SK-N-SH treated with all-trans-retinoic acid at 6 μM for 48 hours (cell line): ENCODE results near the gene CEACAM21.

Source experiments
- CREB5 ChIP-seq: fragments of 250-450 bp; sonication (Bioruptor Pico); IDR thresholded peaks from 2 replicates; pipeline ENCODE4 v1.5.1; 2020; ENCODE audit warnings: low read depth, mild to moderate bottlenecking, moderate library complexity
- CSDC2 ChIP-seq: fragments of 250-450 bp; sonication (Bioruptor Pico); IDR thresholded peaks from 2 replicates; pipeline ENCODE4 v1.5.0; 2020; ENCODE audit warnings: mild to moderate bottlenecking, moderate library complexity
- OSR1 ChIP-seq: fragments of 250-450 bp; sonication (Bioruptor Pico); IDR thresholded peaks from 2 replicates; pipeline ENCODE4 v1.8.0; 2022; ENCODE audit warnings: moderate library complexity, mild to moderate bottlenecking, inconsistent platforms
- PATZ1 ChIP-seq: fragments of 250-450 bp; sonication (Bioruptor Pico); IDR thresholded peaks from 2 replicates; pipeline ENCODE4 v1.8.0; 2020; ENCODE audit warnings: mild to moderate bottlenecking, moderate library complexity, borderline replicate concordance
- POU6F1 ChIP-seq: fragments of 250-450 bp; sonication (Bioruptor Pico); IDR thresholded peaks from 2 replicates; pipeline ENCODE4 v1.8.0; 2021; ENCODE audit warnings: low read depth, mild to moderate bottlenecking, moderate library complexity, borderline replicate concordance
- RARB ChIP-seq: fragments of 250-450 bp; sonication (Bioruptor Pico); IDR thresholded peaks from 2 replicates; pipeline ENCODE4 v1.8.0; 2021; ENCODE audit warnings: mild to moderate bottlenecking, moderate library complexity
- TSHZ2 ChIP-seq: fragments of 250-450 bp; sonication (Bioruptor Pico); IDR thresholded peaks from 2 replicates; pipeline ENCODE4 v1.5.0; 2020; ENCODE audit warnings: mild to moderate bottlenecking, moderate library complexity
- ZFP3 ChIP-seq: fragments of 250-450 bp; sonication (Bioruptor Pico); IDR thresholded peaks from 2 replicates; pipeline ENCODE4 v1.5.0; 2020; ENCODE audit warnings: mild to moderate bottlenecking, moderate library complexity
- ZNF565 ChIP-seq: fragments of 450-650 bp; formaldehyde crosslinking; conservative IDR thresholded peaks from 2 replicates; pipeline ENCODE4 v1.5.0; 2020; ENCODE audit warnings: low read depth, mild to moderate bottlenecking, moderate library complexity
- ZNF70 ChIP-seq: fragments of 450-650 bp; formaldehyde crosslinking; IDR thresholded peaks from 2 replicates; pipeline ENCODE4 v1.5.0; 2020; ENCODE audit warnings: mild to moderate bottlenecking, moderate library complexity
- ZNF8 ChIP-seq: fragments of 450-650 bp; formaldehyde crosslinking; IDR thresholded peaks from 2 replicates; pipeline ENCODE4 v1.5.0; 2020; ENCODE audit warnings: mild to moderate bottlenecking, moderate library complexity

GRCh38 chr19:41548047-41548446 is 27.9 kb upstream of the CEACAM21 start:
- TF ChIP-seq ZFP3 (CRISPR knock-in tag) (no peak), ZNF70 (no peak), CSDC2 (CRISPR knock-in tag) (no peak), POU6F1 (CRISPR knock-in tag) (no peak), PATZ1 (no peak), RARB (CRISPR knock-in tag) (no peak), ZNF565 (CRISPR knock-in tag) (no peak), CREB5 (no peak), TSHZ2 (CRISPR knock-in tag) (no peak), OSR1 (no peak), ZNF8 (CRISPR knock-in tag) (no peak)
